SK-N-SH (cell line): Measurements from ENCODE around the gene SUPT3H.

Experiments used
- CHD2 ChIP-seq: fragments of 150-350 bp; IDR thresholded peaks from 2 replicates; pipeline ENCODE4 v1.6.1; 2018; ENCODE audit warnings: low read length; ENCODE audit not compliant: partially characterized antibody
- CTCF ChIP-seq: fragments of 200-600 bp; sonication (generic); IDR thresholded peaks from 2 replicates; pipeline ENCODE4 v1.6.1; 2017; ENCODE audit warnings: antibody characterized with exemption, mild to moderate bottlenecking, moderate library complexity
- FOSL2 ChIP-seq: IDR thresholded peaks from 2 replicates; pipeline ENCODE4 v1.4.0; 2012; ENCODE audit warnings: low read depth, mild to moderate bottlenecking, moderate library complexity, borderline replicate concordance
- FOXM1 ChIP-seq: IDR thresholded peaks from 2 replicates; pipeline ENCODE4 v1.4.0; 2012; ENCODE audit warnings: low read depth, mild to moderate bottlenecking
- JUND ChIP-seq: IDR thresholded peaks from 2 replicates; pipeline ENCODE4 v1.4.0; 2012
- MAX ChIP-seq: IDR thresholded peaks from 2 replicates; pipeline ENCODE4 v1.4.0; 2012; ENCODE audit warnings: low read depth
- POLR2AphosphoS5 ChIP-seq: IDR thresholded peaks from 2 replicates; pipeline ENCODE4 v1.6.1; 2012; ENCODE audit warnings: low read depth, low read length
- RAD21 ChIP-seq: IDR thresholded peaks from 2 replicates; pipeline ENCODE4 v1.6.1; 2012; ENCODE audit warnings: mild to moderate bottlenecking, low read length
- RCOR1 ChIP-seq: fragments of 150-350 bp; IDR thresholded peaks from 2 replicates; pipeline ENCODE4 v1.6.1; 2017; ENCODE audit warnings: antibody characterized with exemption, low read length
- RFX5 ChIP-seq: IDR thresholded peaks from 2 replicates; pipeline ENCODE4 v1.6.1; 2012; ENCODE audit warnings: mild to moderate bottlenecking, improper control_type of control experiment, low read length
- TAF1 ChIP-seq: IDR thresholded peaks from 2 replicates; pipeline ENCODE4 v1.6.1; 2012; ENCODE audit warnings: low read depth, mild to moderate bottlenecking, low read length, moderate library complexity, borderline replicate concordance
- TF ChIP-seq, protein P1 (sequence below): IDR thresholded peaks from 2 replicates; pipeline ENCODE4; 2012

DNA sequence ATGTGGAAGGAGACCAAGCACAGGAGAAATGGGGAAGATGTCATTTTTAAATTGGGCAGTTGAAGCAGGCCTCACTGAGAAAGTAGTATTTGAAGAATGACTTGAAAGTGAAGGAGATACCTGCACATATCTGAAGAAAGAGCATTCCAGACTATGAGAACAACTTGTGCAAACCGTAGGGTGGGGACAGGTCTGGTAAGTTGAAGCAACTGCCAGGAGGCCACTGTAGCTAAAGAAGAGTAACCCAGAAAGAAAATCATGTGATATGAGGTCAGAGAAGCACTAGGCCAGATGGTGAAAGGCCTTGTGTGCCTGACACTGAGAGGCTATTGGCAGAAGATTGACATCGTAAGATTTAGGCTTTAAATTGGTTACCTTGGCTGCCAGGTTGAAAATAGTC, 4.7 kb upstream of the SUPT3H start:
- TF ChIP-seq CTCF (no peak), POLR2AphosphoS5 (no peak), RFX5 (no peak), MAX (no peak), CHD2 (no peak), RAD21 (no peak), RCOR1 (no peak), FOSL2 (no peak), TAF1 (no peak), FOXM1 (no peak), JUND (no peak)
- TF ChIP-seq, protein P1, sequence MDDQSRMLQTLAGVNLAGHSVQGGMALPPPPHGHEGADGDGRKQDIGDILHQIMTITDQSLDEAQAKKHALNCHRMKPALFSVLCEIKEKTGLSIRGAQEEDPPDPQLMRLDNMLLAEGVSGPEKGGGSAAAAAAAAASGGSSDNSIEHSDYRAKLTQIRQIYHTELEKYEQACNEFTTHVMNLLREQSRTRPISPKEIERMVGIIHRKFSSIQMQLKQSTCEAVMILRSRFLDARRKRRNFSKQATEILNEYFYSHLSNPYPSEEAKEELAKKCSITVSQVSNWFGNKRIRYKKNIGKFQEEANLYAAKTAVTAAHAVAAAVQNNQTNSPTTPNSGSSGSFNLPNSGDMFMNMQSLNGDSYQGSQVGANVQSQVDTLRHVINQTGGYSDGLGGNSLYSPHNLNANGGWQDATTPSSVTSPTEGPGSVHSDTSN = no peak
